ENCODE results near the gene TWNK.
"Not testable (repeated sequence)": the region's sequence is repeated elsewhere in the genome, so short reads cannot be mapped to it uniquely, and the experiment has no call there.

GRCh38 chr10:101034404-101034803 is 47.1 kb downstream of the TWNK start:
- TF ChIP-seq POLR2A, CTCF (IDR thresholded peaks at IDR 0.05): not testable (repeated sequence)
